Gastrocnemius medialis (tissue), 4 donors: ENCODE measurements around the gene AP4M1.

Experiments used
- CTCF ChIP-seq, 5 experiments: fragments of 450-650 bp in 3 of 5; fragments of 200-600 bp in 2 of 5; sonication (generic) in 2 of 5; IDR thresholded peaks in 4 of 5; conservative IDR thresholded peaks in 1 of 5; 1 replicate in 4 of 5; 2 replicates in 1 of 5; pipeline ENCODE4 v1.5.1; 2016 to 2019; ENCODE audit warnings: antibody characterized with exemption in 5 of 5, mild to moderate bottlenecking in 3 of 5, moderate library complexity in 3 of 5
- POLR2A ChIP-seq, 2 donors: fragments of 450-650 bp; IDR thresholded peaks; one replicate each; pipeline ENCODE4 v1.6.1; 2017; ENCODE audit warnings: antibody characterized with exemption in 2 of 2, mild to moderate bottlenecking in 2 of 2, moderate library complexity in 2 of 2

GRCh38 chr7:100155553-100156317 is 54.3 kb downstream of the AP4M1 start:
- no peak for TF ChIP-seq CTCF (IDR thresholded peaks at IDR 0.05 in 4 of 5, conservative IDR thresholded peaks at IDR 0.05 in 1 of 5)
- TF ChIP-seq POLR2A (IDR thresholded peaks at IDR 0.05): no peak
